Measurements from ENCODE around the gene SNX1. TPM values are rescaled to one million over a fixed set of nuclear protein-coding genes. Genes with fewer than 3 reads are reported as not detected.

The SNX1 gene
- polyA plus RNA-seq, 1 donor from 2014 or later = 44.7 TPM

DNA sequence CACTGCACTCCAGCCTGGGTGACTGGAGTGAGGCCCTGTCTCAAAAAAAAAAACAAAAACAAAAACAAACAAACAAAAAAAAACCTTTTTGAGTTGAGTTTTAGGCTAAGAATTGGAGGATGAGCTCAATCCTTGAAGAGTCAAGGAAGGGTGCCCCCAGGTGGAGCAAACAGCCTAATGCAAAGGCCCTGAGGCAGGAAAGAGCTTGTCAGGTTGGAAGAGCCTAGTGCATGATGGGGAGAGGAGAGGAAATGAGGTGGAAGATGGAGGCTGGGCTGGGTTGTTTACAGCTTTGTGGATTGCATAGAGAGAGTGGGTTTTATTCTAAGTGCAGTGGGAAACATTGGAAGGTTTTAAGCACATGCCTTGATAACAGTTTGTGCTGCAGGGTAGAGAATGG is 53.6 kb downstream of the SNX1 start:
- Histone ChIP-seq H3K9ac (ENCODE audit: low read length) (no peak overlapping the region), H3F3A (ENCODE audit: insufficient read depth, low read length, poor library complexity, severe bottlenecking) (no peaks in the 10 kb centered on the region), H3K9me3 (ENCODE audit: low read length) (no peaks in the 10 kb centered on the region), H3K27me3 (ENCODE audit: insufficient read depth, low read depth, low read length) (peaks cover 23% of the 10 kb centered on the region), H4K20me1 (ENCODE audit: insufficient read depth) (no peaks in the 10 kb centered on the region), H3K79me2 (replicated peaks; ENCODE audit: insufficient read depth, low read length) (no peaks in the 10 kb centered on the region), H3K4me2 (ENCODE audit: low read length) (no peak overlapping the region), H3K4me3 (ENCODE audit: low read length) (no peak overlapping the region), H2AFZ (ENCODE audit: low read depth, low read length) (no peak overlapping the region), H3K36me3 (ENCODE audit: insufficient read depth, low read length) (no peaks in the 10 kb centered on the region), H3K27ac (ENCODE audit: low read length) (no peak overlapping the region), H3K9me2 (ENCODE audit: insufficient read depth, low read length) (no peaks in the 10 kb centered on the region)
- TF ChIP-seq EZH2 (IDR thresholded peaks at IDR 0.05; ENCODE audit: borderline replicate concordance, insufficient read depth, low read length, poor library complexity, severe bottlenecking) = no peak
- no peak for TF ChIP-seq EP300 (conservative IDR thresholded peaks at IDR 0.05; ENCODE audit: poor library complexity, severe bottlenecking)
- no peak for TF ChIP-seq POLR2AphosphoS5 (IDR thresholded peaks at IDR 0.05)
- TF ChIP-seq, protein P1, sequence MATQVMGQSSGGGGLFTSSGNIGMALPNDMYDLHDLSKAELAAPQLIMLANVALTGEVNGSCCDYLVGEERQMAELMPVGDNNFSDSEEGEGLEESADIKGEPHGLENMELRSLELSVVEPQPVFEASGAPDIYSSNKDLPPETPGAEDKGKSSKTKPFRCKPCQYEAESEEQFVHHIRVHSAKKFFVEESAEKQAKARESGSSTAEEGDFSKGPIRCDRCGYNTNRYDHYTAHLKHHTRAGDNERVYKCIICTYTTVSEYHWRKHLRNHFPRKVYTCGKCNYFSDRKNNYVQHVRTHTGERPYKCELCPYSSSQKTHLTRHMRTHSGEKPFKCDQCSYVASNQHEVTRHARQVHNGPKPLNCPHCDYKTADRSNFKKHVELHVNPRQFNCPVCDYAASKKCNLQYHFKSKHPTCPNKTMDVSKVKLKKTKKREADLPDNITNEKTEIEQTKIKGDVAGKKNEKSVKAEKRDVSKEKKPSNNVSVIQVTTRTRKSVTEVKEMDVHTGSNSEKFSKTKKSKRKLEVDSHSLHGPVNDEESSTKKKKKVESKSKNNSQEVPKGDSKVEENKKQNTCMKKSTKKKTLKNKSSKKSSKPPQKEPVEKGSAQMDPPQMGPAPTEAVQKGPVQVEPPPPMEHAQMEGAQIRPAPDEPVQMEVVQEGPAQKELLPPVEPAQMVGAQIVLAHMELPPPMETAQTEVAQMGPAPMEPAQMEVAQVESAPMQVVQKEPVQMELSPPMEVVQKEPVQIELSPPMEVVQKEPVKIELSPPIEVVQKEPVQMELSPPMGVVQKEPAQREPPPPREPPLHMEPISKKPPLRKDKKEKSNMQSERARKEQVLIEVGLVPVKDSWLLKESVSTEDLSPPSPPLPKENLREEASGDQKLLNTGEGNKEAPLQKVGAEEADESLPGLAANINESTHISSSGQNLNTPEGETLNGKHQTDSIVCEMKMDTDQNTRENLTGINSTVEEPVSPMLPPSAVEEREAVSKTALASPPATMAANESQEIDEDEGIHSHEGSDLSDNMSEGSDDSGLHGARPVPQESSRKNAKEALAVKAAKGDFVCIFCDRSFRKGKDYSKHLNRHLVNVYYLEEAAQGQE (IDR thresholded peaks at IDR 0.05; ENCODE audit: borderline replicate concordance) = no peak
- no peak for TF ChIP-seq TAF1 (IDR thresholded peaks at IDR 0.05; ENCODE audit: low read depth)
- no peak for TF ChIP-seq RAD21 (conservative IDR thresholded peaks at IDR 0.05)
- no peak for TF ChIP-seq SMC3 (conservative IDR thresholded peaks at IDR 0.05; ENCODE audit: poor library complexity)
- TF ChIP-seq, protein P2, sequence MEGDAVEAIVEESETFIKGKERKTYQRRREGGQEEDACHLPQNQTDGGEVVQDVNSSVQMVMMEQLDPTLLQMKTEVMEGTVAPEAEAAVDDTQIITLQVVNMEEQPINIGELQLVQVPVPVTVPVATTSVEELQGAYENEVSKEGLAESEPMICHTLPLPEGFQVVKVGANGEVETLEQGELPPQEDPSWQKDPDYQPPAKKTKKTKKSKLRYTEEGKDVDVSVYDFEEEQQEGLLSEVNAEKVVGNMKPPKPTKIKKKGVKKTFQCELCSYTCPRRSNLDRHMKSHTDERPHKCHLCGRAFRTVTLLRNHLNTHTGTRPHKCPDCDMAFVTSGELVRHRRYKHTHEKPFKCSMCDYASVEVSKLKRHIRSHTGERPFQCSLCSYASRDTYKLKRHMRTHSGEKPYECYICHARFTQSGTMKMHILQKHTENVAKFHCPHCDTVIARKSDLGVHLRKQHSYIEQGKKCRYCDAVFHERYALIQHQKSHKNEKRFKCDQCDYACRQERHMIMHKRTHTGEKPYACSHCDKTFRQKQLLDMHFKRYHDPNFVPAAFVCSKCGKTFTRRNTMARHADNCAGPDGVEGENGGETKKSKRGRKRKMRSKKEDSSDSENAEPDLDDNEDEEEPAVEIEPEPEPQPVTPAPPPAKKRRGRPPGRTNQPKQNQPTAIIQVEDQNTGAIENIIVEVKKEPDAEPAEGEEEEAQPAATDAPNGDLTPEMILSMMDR (IDR thresholded peaks at IDR 0.05; ENCODE audit: poor library complexity, severe bottlenecking) = no peak
- no peak for TF ChIP-seq MXI1 (conservative IDR thresholded peaks at IDR 0.05; ENCODE audit: poor library complexity, severe bottlenecking)

DNA sequence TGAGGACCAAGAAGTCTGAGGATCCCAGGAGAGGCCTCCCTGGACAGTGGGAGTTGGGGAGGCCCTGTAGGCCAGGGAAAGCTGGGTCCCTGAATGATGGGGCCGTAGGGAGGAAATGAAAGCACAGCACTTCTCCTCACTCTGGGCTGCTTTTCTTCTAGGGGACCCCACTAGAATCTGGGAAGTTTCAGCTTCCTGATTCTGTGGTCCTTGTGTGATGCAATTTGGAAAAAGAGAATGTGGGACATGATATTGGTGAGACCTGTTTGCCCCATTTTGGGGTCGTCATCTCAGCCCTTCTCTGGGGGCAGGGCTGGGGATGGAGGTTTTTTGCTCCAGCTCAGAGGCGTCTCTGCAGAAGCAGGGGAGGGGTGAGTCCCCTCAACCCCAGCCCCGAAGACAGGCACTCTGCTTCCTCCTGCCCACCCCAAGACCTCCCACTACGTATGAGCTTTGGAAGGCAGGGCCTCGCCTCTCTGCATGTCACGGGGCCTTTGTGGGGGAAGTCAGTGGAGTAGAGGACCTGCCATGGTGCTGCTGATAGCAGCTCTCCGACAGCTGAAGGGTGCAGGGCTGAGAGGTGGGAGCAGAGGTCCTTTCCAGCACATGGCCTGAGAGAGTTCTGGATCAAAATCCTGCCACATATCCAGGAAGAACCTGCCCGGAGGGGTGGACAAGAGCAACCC is 54.3 kb downstream of the SNX1 start:
- no peak overlapping the region for H3K4me3 ChIP-seq (ENCODE audit: low read length)
- H3K4me2 ChIP-seq (ENCODE audit: low read length) = no peak overlapping the region
- H3K27me3 ChIP-seq (ENCODE audit: insufficient read depth, low read depth, low read length) = peaks cover 23% of the 10 kb centered on the region
- H3K9me3 ChIP-seq (ENCODE audit: low read length) = no peaks in the 10 kb centered on the region
- H3F3A ChIP-seq (ENCODE audit: insufficient read depth, low read length, poor library complexity, severe bottlenecking) = no peaks in the 10 kb centered on the region
- no peak for TF ChIP-seq EZH2 (IDR thresholded peaks at IDR 0.05; ENCODE audit: borderline replicate concordance, insufficient read depth, low read length, poor library complexity, severe bottlenecking)
- TF ChIP-seq POLR2AphosphoS5 (IDR thresholded peaks at IDR 0.05) = no peak
- no peak for TF ChIP-seq TAF1 (IDR thresholded peaks at IDR 0.05; ENCODE audit: low read depth)
- no peak for TF ChIP-seq SMC3 (conservative IDR thresholded peaks at IDR 0.05; ENCODE audit: poor library complexity)
- no peak for TF ChIP-seq MXI1 (conservative IDR thresholded peaks at IDR 0.05; ENCODE audit: poor library complexity, severe bottlenecking)
- no peak for TF ChIP-seq RAD21 (conservative IDR thresholded peaks at IDR 0.05)
- TF ChIP-seq EP300 (conservative IDR thresholded peaks at IDR 0.05; ENCODE audit: poor library complexity, severe bottlenecking) = no peak
- TF ChIP-seq, protein P1 (IDR thresholded peaks at IDR 0.05; ENCODE audit: borderline replicate concordance) = no peak
- TF ChIP-seq, protein P2 (IDR thresholded peaks at IDR 0.05; ENCODE audit: poor library complexity, severe bottlenecking) = no peak
- H4K20me1 ChIP-seq (ENCODE audit: insufficient read depth) = no peaks in the 10 kb centered on the region
- no peak overlapping the region for H2AFZ ChIP-seq (ENCODE audit: low read depth, low read length)
- H3K9ac ChIP-seq (ENCODE audit: low read length) = no peak overlapping the region
- no peaks in the 10 kb centered on the region for H3K36me3 ChIP-seq (ENCODE audit: insufficient read depth, low read length)
- no peaks in the 10 kb centered on the region for H3K79me2 ChIP-seq (replicated peaks; ENCODE audit: insufficient read depth, low read length)
- H3K27ac ChIP-seq (ENCODE audit: low read length) = no peak overlapping the region
- no peaks in the 10 kb centered on the region for H3K9me2 ChIP-seq (ENCODE audit: insufficient read depth, low read length)
